Measurements from ENCODE around the gene SIK1.
"Not testable (repeated sequence)": the region's sequence is repeated elsewhere in the genome, so short reads cannot be mapped to it uniquely, and the experiment has no call there.

The SIK1 gene

DNA sequence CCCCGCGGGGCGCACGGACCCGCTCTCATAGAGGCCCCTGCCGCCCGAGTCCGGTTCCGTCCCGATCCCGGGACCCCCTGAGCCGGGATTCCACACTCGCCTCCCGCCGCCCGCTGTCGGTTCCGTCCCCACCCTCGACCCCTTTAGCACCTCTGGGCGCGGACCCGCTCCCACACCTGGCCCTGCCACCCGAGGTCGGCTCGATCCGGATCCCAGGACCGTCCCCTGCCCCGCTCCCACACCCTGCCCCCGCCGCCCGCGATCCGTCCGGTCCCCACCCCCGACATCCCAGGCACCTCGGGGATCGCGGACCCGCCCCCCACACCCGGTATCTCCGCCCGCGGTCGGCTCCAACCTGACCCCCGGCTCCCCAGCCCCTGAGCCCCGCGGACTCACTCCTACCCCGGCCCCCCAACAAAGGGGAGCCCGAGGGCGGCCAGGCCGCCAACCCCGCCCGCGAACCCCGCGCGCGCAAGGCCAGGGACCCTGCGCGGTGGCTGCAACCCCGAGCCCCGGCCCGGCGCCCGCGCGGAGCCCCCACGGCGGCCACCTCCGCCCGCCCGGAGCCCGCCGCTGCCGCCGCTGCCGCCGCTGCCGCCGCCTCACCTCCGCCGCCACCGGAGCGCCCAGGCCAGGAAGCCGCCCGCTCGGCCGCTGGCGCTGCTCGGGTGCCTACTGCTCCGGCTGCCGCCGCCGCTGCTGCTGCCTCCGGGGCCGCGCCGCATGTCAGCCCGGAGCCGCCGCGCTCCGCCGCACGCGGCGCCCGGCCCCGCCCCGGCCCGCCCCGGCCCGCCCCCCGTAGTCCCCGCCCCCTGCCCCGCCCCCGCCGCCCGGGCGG lies at the start of gene SIK1:
SIK1 (minus strand) TSS at position 728 of the 838 bp plus-strand sequence. CDS start 953 bp downstream, outside the sequence.
- H3K27ac ChIP-seq: not testable (repeated sequence)

- not testable (repeated sequence) for H3K27ac ChIP-seq
These were observed 44.8 kb upstream of the SIK1 start for GRCh38 chr21:43471597-43472242.

GRCh38 chr21:43469719-43470458 lies 43.0 kb upstream of the SIK1 start:
- not testable (repeated sequence) for H3K27ac ChIP-seq

- no peak overlapping the region for H3K27ac ChIP-seq
- TF ChIP-seq CTCF (IDR thresholded peaks at IDR 0.05): no peak
- TF ChIP-seq ZFX (IDR thresholded peaks at IDR 0.05; ENCODE audit: borderline replicate concordance): no peak
These were observed 40.9 kb upstream of the SIK1 start for GRCh38 chr21:43467785-43468184.

DNA sequence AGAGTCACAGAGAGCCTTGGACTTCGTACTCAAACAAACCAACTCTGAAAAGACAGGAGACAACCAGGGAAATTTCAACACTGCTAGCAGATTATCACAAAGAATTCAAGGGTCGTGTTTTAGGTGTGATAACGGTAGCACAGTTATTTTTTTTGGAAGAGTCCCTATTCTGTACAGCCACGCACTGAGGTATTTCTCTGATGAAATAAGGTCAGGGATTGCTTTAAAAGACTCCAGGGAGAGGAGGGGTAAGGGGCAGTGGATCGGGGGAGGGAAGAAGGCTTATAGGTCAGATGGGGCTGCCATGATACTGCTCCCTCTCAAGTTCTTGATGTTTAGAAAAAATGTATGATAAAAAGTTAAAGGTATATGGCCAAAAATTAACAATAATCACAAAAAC lies 38.2 kb upstream of the SIK1 start:
- H3K27ac ChIP-seq: not testable (repeated sequence)

GRCh38 chr21:43463498-43464261 lies 36.7 kb upstream of the SIK1 start:
- H3K27ac ChIP-seq: not testable (repeated sequence)

GRCh38 chr21:43462932-43463331 lies 36.0 kb upstream of the SIK1 start:
- H3K27ac ChIP-seq: not testable (repeated sequence)

DNA sequence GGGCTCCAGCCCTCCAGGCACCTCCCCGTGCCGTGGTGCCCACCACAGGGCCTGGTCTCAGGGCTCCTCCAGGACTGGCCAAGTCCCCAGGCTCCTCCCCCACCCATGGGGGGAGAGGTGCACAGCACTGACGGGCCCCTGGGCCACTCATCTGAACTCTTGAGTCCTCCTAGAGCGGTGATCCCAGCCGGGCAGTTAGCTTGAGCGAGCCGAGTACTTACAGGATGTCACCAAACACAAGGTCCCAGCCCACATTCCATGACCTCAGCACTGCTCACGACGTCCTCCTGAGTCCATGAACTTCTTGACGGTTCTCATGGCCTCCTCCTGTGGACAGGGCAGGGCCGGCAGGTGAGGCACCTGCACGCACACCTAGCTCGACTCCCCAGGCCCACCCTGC lies 33.5 kb upstream of the SIK1 start:
- H3K27ac ChIP-seq: not testable (repeated sequence)

DNA sequence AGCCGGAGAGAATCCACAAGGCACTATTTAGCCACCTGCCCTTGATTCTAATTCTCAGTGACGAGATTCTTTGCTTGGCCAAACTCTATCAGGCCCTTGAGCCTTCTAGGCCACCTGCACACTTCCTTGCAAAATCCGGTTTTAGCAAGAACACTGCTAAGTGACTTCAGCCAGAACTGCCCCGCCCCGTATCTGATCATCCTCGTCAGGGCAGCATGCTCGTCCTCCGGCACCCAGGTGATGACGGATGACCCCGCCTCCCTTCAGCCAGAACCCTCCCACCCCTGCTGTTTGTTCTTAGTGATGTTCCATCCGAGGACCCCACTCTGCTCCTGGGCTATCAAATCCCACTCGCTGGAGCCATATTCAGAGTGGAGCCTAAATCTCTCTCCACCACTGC lies 32.1 kb upstream of the SIK1 start:
- not testable (repeated sequence) for H3K27ac ChIP-seq

- not testable (repeated sequence) for H3K27ac ChIP-seq
These were observed 29.8 kb upstream of the SIK1 start for GRCh38 chr21:43456616-43457314.

GRCh38 chr21:43455717-43456116 lies 28.8 kb upstream of the SIK1 start:
- not testable (repeated sequence) for H3K27ac ChIP-seq

DNA sequence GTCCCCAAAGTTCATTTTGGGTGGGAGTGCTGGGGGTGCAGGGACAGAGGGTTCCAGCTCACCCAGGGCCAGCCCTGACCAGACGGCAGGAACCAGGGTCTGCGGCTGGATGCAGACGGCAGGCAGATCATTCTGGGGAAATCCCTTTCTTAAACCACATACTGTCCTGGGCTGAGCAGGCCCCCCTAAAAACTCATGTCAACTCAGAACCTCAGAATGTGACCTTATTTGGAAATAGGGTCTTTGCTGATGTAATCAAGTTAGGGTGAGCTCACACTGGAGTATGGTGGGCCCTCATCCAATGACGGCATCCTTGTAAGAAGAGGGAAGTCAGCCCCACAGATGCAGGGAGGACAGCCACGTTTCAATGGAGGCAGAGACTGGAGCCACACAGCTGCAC lies 27.2 kb upstream of the SIK1 start:
- H3K27ac ChIP-seq: not testable (repeated sequence)

DNA sequence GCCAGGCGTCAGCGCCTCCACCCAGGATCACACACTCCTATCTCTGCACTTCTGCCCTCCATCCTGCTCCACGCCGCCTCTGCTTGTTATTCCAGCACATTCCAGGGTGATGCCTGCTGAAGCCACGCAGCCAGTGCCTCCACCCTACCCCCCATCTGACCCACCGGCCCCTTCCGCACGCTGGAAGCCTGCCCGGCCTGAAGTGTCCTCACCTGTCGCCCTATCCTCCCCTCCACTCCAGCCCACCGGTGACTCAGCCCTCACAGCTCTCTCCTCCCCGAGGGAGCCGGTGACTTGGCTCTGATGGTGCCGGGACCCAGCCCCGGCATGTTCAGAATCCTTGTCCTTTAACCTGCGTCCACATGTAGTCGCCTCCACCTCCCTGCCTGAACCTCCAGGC lies 24.9 kb upstream of the SIK1 start:
- H3K27ac ChIP-seq: not testable (repeated sequence)

GRCh38 chr21:43450287-43450686 lies 23.4 kb upstream of the SIK1 start:
- H3K27ac ChIP-seq: not testable (repeated sequence)

DNA sequence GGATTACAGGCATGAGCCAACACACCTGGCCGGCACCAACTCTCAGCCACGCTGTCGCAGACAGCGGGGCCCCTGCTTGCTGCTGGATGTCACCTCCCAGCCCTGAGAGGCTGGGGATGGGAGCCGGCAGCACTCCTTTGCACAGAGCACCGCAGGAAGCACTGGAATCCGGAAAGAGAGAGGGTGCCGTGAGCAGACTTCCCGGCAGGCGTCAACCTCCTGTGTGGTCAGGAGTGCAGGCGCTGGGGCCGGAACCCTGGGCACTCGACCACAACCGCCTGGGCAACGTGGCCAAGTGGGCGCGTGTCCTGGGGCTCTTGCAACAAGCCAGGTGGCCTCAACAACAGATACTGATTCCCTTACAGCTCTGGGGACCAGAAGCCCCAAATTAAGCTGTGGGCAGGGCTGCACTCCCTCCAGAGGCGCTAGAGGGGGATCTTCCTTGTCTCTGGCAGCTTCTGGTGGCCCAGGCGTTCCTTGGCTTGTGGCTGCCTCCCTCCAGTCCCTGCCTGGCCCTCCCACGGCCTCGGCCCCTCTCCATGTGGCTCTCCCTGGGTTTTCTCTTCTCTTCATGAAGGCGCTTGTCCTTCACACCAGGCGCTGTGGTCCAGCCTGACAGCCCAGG lies 20.5 kb upstream of the SIK1 start:
- not testable (repeated sequence) for H3K27ac ChIP-seq

GRCh38 chr21:43446277-43446932 lies 19.5 kb upstream of the SIK1 start:
- H3K27ac ChIP-seq: not testable (repeated sequence)

DNA sequence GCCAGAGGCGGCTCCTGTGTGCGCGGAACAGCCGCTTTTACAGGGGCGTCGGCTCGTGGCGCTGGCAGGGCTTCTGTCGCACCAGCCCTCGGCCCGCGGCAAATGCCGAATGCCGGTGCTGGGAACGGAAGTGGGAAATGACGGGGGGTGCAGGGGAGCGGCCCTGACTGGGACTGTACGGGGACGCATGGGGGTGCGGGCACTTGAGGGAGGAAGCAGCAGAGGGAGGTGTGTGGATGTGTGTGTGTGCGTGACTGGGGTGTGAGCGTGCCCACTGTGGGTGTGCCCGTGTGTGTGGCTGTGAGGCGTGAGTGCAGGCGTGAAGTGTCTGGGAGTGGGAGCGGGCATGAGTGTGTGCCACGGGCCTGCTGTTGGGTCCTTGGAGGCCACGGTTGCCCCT lies 17.6 kb upstream of the SIK1 start:
- not testable (repeated sequence) for H3K27ac ChIP-seq

DNA sequence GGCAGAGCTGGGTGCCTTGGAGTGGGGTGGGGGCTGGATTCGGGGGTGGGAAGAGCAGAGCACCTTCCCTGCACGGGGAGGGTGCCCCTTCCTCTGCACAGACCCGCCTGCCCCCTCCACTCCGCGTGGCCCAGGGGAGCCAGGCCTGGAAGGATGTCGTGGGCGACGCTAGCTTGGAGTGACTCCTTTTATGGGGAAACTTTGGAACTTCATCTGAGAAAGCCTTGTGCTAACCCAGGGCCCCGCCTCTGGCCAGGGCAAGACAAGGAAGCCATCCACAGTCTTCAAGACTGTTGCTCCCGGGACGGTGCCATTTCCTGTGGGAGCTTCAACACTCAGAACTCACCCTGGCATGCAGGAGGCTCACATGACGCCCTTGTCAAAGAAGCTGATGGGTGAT lies 15.6 kb upstream of the SIK1 start:
- H3K27ac ChIP-seq: not testable (repeated sequence)

Measured in 22Rv1 (cell line).